Measurements from ENCODE around the gene IFFO2. TPM values are rescaled to one million over a fixed set of nuclear protein-coding genes. Genes with fewer than 3 reads are reported as not detected.
A peak's percentile ranks its signal among the peaks of the same experiment; 100 is the strongest.

The IFFO2 gene
- total RNA-seq, 3 donors from 2014 or later = 36.0 to 47.6 (median 36.1) TPM

- ATAC-seq (no peak), DNase-seq (no peak)
- Mint-ChIP-seq H3K9me3 (no peaks in the 10 kb centered on the region), H3K4me3 (no peak overlapping the region), H3K4me1 (ENCODE audit: low read depth) (peaks cover 14% of the 10 kb centered on the region), H3K27me3 (ENCODE audit: low read depth) (no peaks in the 10 kb centered on the region), H3K36me3 (ENCODE audit: insufficient read depth) (no peaks in the 10 kb centered on the region)
These were observed 6.6 kb upstream of the IFFO2 start for GRCh38 chr1:18962855-18963737.

GRCh38 chr1:18962121-18962721 is 5.7 kb upstream of the IFFO2 start:
- no peak overlapping the region for H3K4me3 Mint-ChIP-seq
- H3K4me1 Mint-ChIP-seq (ENCODE audit: low read depth) = peaks cover 23% of the 10 kb centered on the region
- no peak for DNase-seq
- no peaks in the 10 kb centered on the region for H3K36me3 Mint-ChIP-seq (ENCODE audit: insufficient read depth)
- no peak for ATAC-seq
- H3K27me3 Mint-ChIP-seq (ENCODE audit: low read depth) = no peaks in the 10 kb centered on the region
- no peaks in the 10 kb centered on the region for H3K9me3 Mint-ChIP-seq

- Mint-ChIP-seq H3K4me1 (ENCODE audit: low read depth) (peaks cover 21% of the 10 kb centered on the region), H3K27me3 (ENCODE audit: low read depth) (no peaks in the 10 kb centered on the region), H3K36me3 (ENCODE audit: insufficient read depth) (no peaks in the 10 kb centered on the region), H3K4me3 (no peak overlapping the region), H3K9me3 (no peaks in the 10 kb centered on the region)
- no peak for ATAC-seq
- no peak for DNase-seq
These were observed 4.3 kb upstream of the IFFO2 start for GRCh38 chr1:18960821-18961220.

- no peak for DNase-seq
- ATAC-seq = no peak
- Mint-ChIP-seq H3K27me3 (ENCODE audit: low read depth) (no peaks in the 10 kb centered on the region), H3K4me3 (no peak overlapping the region), H3K4me1 (ENCODE audit: low read depth) (peaks cover 19% of the 10 kb centered on the region), H3K36me3 (ENCODE audit: insufficient read depth) (no peaks in the 10 kb centered on the region), H3K9me3 (no peaks in the 10 kb centered on the region)
These were observed 3.9 kb upstream of the IFFO2 start for GRCh38 chr1:18960409-18960808.

GRCh38 chr1:18959591-18959990 is 3.1 kb upstream of the IFFO2 start:
- no peaks in the 10 kb centered on the region for H3K36me3 Mint-ChIP-seq (ENCODE audit: insufficient read depth)
- DNase-seq (no peak), ATAC-seq (no peak)
- H3K9me3 Mint-ChIP-seq = no peaks in the 10 kb centered on the region
- no peak overlapping the region for H3K4me3 Mint-ChIP-seq
- peaks cover 22% of the 10 kb centered on the region for H3K4me1 Mint-ChIP-seq (ENCODE audit: low read depth)
- no peaks in the 10 kb centered on the region for H3K27me3 Mint-ChIP-seq (ENCODE audit: low read depth)

- DNase-seq (no peak), ATAC-seq (no peak)
- H3K36me3 Mint-ChIP-seq (ENCODE audit: insufficient read depth) = peaks cover under 1% of the 10 kb centered on the region
- H3K4me1 Mint-ChIP-seq (ENCODE audit: low read depth) = peaks cover 39% of the 10 kb centered on the region
- H3K27me3 Mint-ChIP-seq (ENCODE audit: low read depth) = no peaks in the 10 kb centered on the region
- peak overlapping the region; percentile 83 for H3K4me3 Mint-ChIP-seq
- no peaks in the 10 kb centered on the region for H3K9me3 Mint-ChIP-seq
These were observed 1.2 kb upstream of the IFFO2 start for GRCh38 chr1:18957532-18958300.

- no peak for DNase-seq
- Mint-ChIP-seq H3K36me3 (ENCODE audit: insufficient read depth) (peaks cover 2% of the 10 kb centered on the region), H3K9me3 (no peaks in the 10 kb centered on the region), H3K4me3 (peak overlapping the region; percentile 83), H3K27me3 (ENCODE audit: low read depth) (no peaks in the 10 kb centered on the region), H3K4me1 (ENCODE audit: low read depth) (peaks cover 45% of the 10 kb centered on the region)
- ATAC-seq = no peak
These were observed 653 bp upstream of the IFFO2 start for GRCh38 chr1:18957136-18957521.

- DNase-seq (peak; percentile 62), ATAC-seq (peak; percentile 16 to 19)
- H3K9me3 Mint-ChIP-seq = no peaks in the 10 kb centered on the region
- H3K36me3 Mint-ChIP-seq (ENCODE audit: insufficient read depth) = peaks cover 2% of the 10 kb centered on the region
- H3K27me3 Mint-ChIP-seq (ENCODE audit: low read depth) = no peaks in the 10 kb centered on the region
- peak overlapping the region; percentile 89 for H3K4me3 Mint-ChIP-seq
- peaks cover 60% of the 10 kb centered on the region for H3K4me1 Mint-ChIP-seq (ENCODE audit: low read depth)
These were observed 859 bp downstream of the IFFO2 start for GRCh38 chr1:18955441-18956192.

- no peaks in the 10 kb centered on the region for H3K9me3 Mint-ChIP-seq
These were observed 1.4 kb downstream of the IFFO2 start for GRCh38 chr1:18955131-18955440.

GRCh38 chr1:18954270-18955071 is 2.0 kb downstream of the IFFO2 start:
- no peak for DNase-seq
- Mint-ChIP-seq H3K9me3 (no peaks in the 10 kb centered on the region), H3K4me3 (peak overlapping the region; percentile 89), H3K27me3 (ENCODE audit: low read depth) (no peaks in the 10 kb centered on the region), H3K4me1 (ENCODE audit: low read depth) (peaks cover 72% of the 10 kb centered on the region), H3K36me3 (ENCODE audit: insufficient read depth) (peaks cover 2% of the 10 kb centered on the region)
- no peak for ATAC-seq

More at GRCh38 chr1:18955131-18955440, 1.4 kb downstream of the IFFO2 start:
- Mint-ChIP-seq H3K4me3 (peak overlapping the region; percentile 89), H3K36me3 (ENCODE audit: insufficient read depth) (peaks cover 2% of the 10 kb centered on the region), H3K4me1 (ENCODE audit: low read depth) (peaks cover 66% of the 10 kb centered on the region), H3K27me3 (ENCODE audit: low read depth) (no peaks in the 10 kb centered on the region)
- DNase-seq = no peak
- ATAC-seq = no peak

- H3K36me3 Mint-ChIP-seq (ENCODE audit: insufficient read depth) = peaks cover 2% of the 10 kb centered on the region
- peak overlapping the region; percentile 89 for H3K4me3 Mint-ChIP-seq
- no peaks in the 10 kb centered on the region for H3K27me3 Mint-ChIP-seq (ENCODE audit: low read depth)
- ATAC-seq = no peak
- no peak for DNase-seq
- H3K9me3 Mint-ChIP-seq = no peaks in the 10 kb centered on the region
- H3K4me1 Mint-ChIP-seq (ENCODE audit: low read depth) = peaks cover 79% of the 10 kb centered on the region
These were observed 2.7 kb downstream of the IFFO2 start for GRCh38 chr1:18953731-18954231.

- H3K4me3 Mint-ChIP-seq = peak overlapping the region; percentile 81
- DNase-seq (peak; percentile 50), ATAC-seq (peak; percentile 45 to 53)
- H3K27me3 Mint-ChIP-seq (ENCODE audit: low read depth) = no peaks in the 10 kb centered on the region
- H3K36me3 Mint-ChIP-seq (ENCODE audit: insufficient read depth) = peaks cover 2% of the 10 kb centered on the region
- H3K9me3 Mint-ChIP-seq = no peaks in the 10 kb centered on the region
- H3K4me1 Mint-ChIP-seq (ENCODE audit: low read depth) = peaks cover 83% of the 10 kb centered on the region
These were observed 4.6 kb downstream of the IFFO2 start for GRCh38 chr1:18951818-18952391.

GRCh38 chr1:18951416-18951815 is 5.1 kb downstream of the IFFO2 start:
- peaks cover 87% of the 10 kb centered on the region for H3K4me1 Mint-ChIP-seq (ENCODE audit: low read depth)
- ATAC-seq (no peak), DNase-seq (no peak)
- H3K36me3 Mint-ChIP-seq (ENCODE audit: insufficient read depth) = peaks cover 2% of the 10 kb centered on the region
- no peaks in the 10 kb centered on the region for H3K9me3 Mint-ChIP-seq
- H3K4me3 Mint-ChIP-seq = peak overlapping the region; percentile 81
- H3K27me3 Mint-ChIP-seq (ENCODE audit: low read depth) = no peaks in the 10 kb centered on the region
